Endothelial cell of umbilical vein (primary cell): ENCODE data around the gene GABBR2.

Experiments
- CTCF ChIP-seq, 2 donors: IDR thresholded peaks; 1 replicate in 1 of 2; 2 replicates in 1 of 2; pipeline ENCODE4 v1.5.1; 2011; ENCODE audit warnings: low read length in 2 of 2, mild to moderate bottlenecking in 2 of 2, moderate library complexity in 2 of 2, control low read depth in 1 of 2, inconsistent platforms in 1 of 2, low read depth in 1 of 2; ENCODE audit not compliant: insufficient read depth in 1 of 2; ENCODE audit errors: extremely low read depth in 1 of 2
- EZH2 ChIP-seq: IDR thresholded peaks from 2 replicates; pipeline ENCODE4 v1.6.1; 2012; ENCODE audit warnings: borderline replicate concordance, low read depth, mild to moderate bottlenecking, moderate library complexity, low read length, inconsistent platforms; ENCODE audit not compliant: severe bottlenecking
- FOS ChIP-seq: IDR thresholded peaks from 2 replicates; pipeline ENCODE4 v1.6.1; 2011; ENCODE audit warnings: mild to moderate bottlenecking, low read length, moderate library complexity, borderline replicate concordance; ENCODE audit not compliant: insufficient read depth
- JUN ChIP-seq: IDR thresholded peaks from 2 replicates; pipeline ENCODE4 v1.6.1; 2011; ENCODE audit warnings: borderline replicate concordance, low read depth; ENCODE audit not compliant: insufficient read length, insufficient read depth
- MYC ChIP-seq: IDR thresholded peaks from one replicate; pipeline ENCODE4 v1.6.1; 2011; ENCODE audit warnings: mild to moderate bottlenecking, low read depth, low read length
- POLR2A ChIP-seq: IDR thresholded peaks from 2 replicates; pipeline ENCODE4 v1.6.1; 2012; ENCODE audit warnings: low read depth, mild to moderate bottlenecking, control low read depth, low read length

GRCh38 chr9:98514841-98515240, 193.9 kb downstream of the GABBR2 start:
- no peak for TF ChIP-seq EZH2
- TF ChIP-seq CTCF (IDR thresholded peaks at IDR 0.05; ENCODE audit: extremely low read depth in 1 of 2, insufficient read depth in 1 of 2, low read depth in 1 of 2, low read length in 2 of 2): no peak
- no peak for TF ChIP-seq POLR2A
- TF ChIP-seq FOS: no peak
- TF ChIP-seq MYC: no peak
- no peak for TF ChIP-seq JUN
